Activated naive CD4-positive, alpha-beta T cell treated with anti-CD3 and anti-CD28 coated beads for 36 hours (primary cell): ENCODE results near the gene RBM11. TPM values are rescaled to one million over a fixed set of nuclear protein-coding genes. Genes with fewer than 3 reads are reported as not detected.

ENCODE experiments used
- CTCF ChIA-PET: fragments of 350-600 bp; sonication (Branson Sonifier 250); formaldehyde crosslinking; loops from one replicate; lab custom pipeline; 2021; ENCODE audit warnings: antibody characterized with exemption; lab: Charles Lee
- DNase-seq: peaks from one replicate; pipeline ENCODE4 v3.0.0-alpha.2; 2020
- H3K27ac Mint-ChIP-seq: one replicate; pipeline ENCODE4 v1.8.0; 2021; ENCODE audit warnings: mild to moderate bottlenecking, mixed read lengths
- H3K27me3 Mint-ChIP-seq: one replicate; pipeline ENCODE4 v1.8.0; 2021; ENCODE audit warnings: low read depth, mixed read lengths
- H3K36me3 Mint-ChIP-seq: one replicate; pipeline ENCODE4 v1.8.0; 2021; ENCODE audit warnings: low read depth, mixed read lengths
- H3K4me1 Mint-ChIP-seq: one replicate; pipeline ENCODE4 v1.8.0; 2021; ENCODE audit warnings: low read depth, mixed read lengths
- H3K4me3 Mint-ChIP-seq: one replicate; pipeline ENCODE4 v1.8.0; 2021; ENCODE audit warnings: mild to moderate bottlenecking, moderate library complexity, mixed read lengths
- H3K9me3 Mint-ChIP-seq: one replicate; pipeline ENCODE4 v1.8.0; 2021; ENCODE audit warnings: mixed read lengths
- intact Hi-C: fragments of 100-400 bp; cut with micrococcal nuclease; formaldehyde crosslinking; loops from one replicate; pipeline ENCODE4 v1.15.1; 2023
- total RNA-seq, 2 experiments: library from RNA; stranded (reverse); gene quantifications; one replicate each; pipeline ENCODE4 v1.2.3, GENCODE V29; 2021

Gene RBM11
- total RNA-seq, 2 experiments from 2014 or later, result 4.9 to 5.9 TPM

- no peak overlapping the region for H3K27ac Mint-ChIP-seq
- no peaks in the 10 kb centered on the region for H3K9me3 Mint-ChIP-seq
- peaks cover 33% of the 10 kb centered on the region for H3K27me3 Mint-ChIP-seq
- H3K4me3 Mint-ChIP-seq, result no peak overlapping the region
- no peak for DNase-seq
- intact Hi-C loops, result no loop called here
- CTCF ChIA-PET, result interaction anchor here (1.8 kb wide), 1 partner anchor 12 kb away, joined by 9 read pairs; no protein-coding TSS in a partner anchor
- H3K4me1 Mint-ChIP-seq, result peaks cover 3% of the 10 kb centered on the region
- H3K36me3 Mint-ChIP-seq, result no peaks in the 10 kb centered on the region
Observed at GRCh38 chr21:14271641-14272040, 55.7 kb downstream of the RBM11 start.

GRCh38 chr21:14273736-14274538, 58.0 kb downstream of the RBM11 start:
- no peaks in the 10 kb centered on the region for H3K9me3 Mint-ChIP-seq
- CTCF ChIA-PET, result no interaction called here
- no peak for DNase-seq
- no peak overlapping the region for H3K4me3 Mint-ChIP-seq
- H3K36me3 Mint-ChIP-seq, result no peaks in the 10 kb centered on the region
- peaks cover 3% of the 10 kb centered on the region for H3K4me1 Mint-ChIP-seq
- intact Hi-C loops, result no loop called here
- H3K27me3 Mint-ChIP-seq, result peaks cover 33% of the 10 kb centered on the region
- H3K27ac Mint-ChIP-seq, result no peak overlapping the region

- no peak for DNase-seq
- no peak overlapping the region for H3K4me3 Mint-ChIP-seq
- peaks cover 38% of the 10 kb centered on the region for H3K27me3 Mint-ChIP-seq
- H3K9me3 Mint-ChIP-seq, result no peaks in the 10 kb centered on the region
- peaks cover 3% of the 10 kb centered on the region for H3K4me1 Mint-ChIP-seq
- CTCF ChIA-PET, result interaction anchor here (0.6 to 0.9 kb wide), 2 partner anchors 18 to 22 kb away, joined by 3 read pairs; no protein-coding TSS in a partner anchor
- intact Hi-C loops, result no loop called here
- no peak overlapping the region for H3K27ac Mint-ChIP-seq
- H3K36me3 Mint-ChIP-seq, result no peaks in the 10 kb centered on the region
Observed at GRCh38 chr21:14275702-14276205, 59.8 kb downstream of the RBM11 start.

Other genes starting within 250 kb of the RBM11 start
- gene LIPI, start 5.2 kb upstream of the RBM11 start, total RNA-seq, result not detected
- gene HSPA13, start 167.0 kb downstream of the RBM11 start, total RNA-seq, result 10 to 100 TPM; 41.1 to 41.4 TPM